Pancreas (tissue), 10 donors: ENCODE measurements around the gene CEP19. TPM values are rescaled to one million over a fixed set of nuclear protein-coding genes. Genes with fewer than 3 reads are reported as not detected.

Experiments
- ATAC-seq, 4 donors: fragments of 200-7000 bp; cut with Tn5 transposase; one replicate each; pipeline versions ENCODE4 v1.8.0 to v1.9.1; 2020; ENCODE audit warnings: mild to moderate bottlenecking in 4 of 4, moderate library complexity in 4 of 4
- DNase-seq, 6 donors: peaks; one replicate each; pipeline ENCODE4 v3.0.0-alpha.2; 2020
- FAIRE-seq: peaks from 2 replicates; lab custom pipeline; 2012; peaks lifted over from hg19 to GRCh38; lab: Jason Lieb, UNC
- H3K27ac ChIP-seq, 4 donors: fragments of 200-600 bp; sonication (generic); 1 replicate in 3 of 4; 2 replicates in 1 of 4; pipeline versions ENCODE4 v1.5.0 to v1.8.0; 2020
- H3K27me3 ChIP-seq, 4 donors: fragments of 200-600 bp; one replicate each; pipeline ENCODE4 v1.8.0; 2021
- H3K36me3 ChIP-seq, 3 donors: fragments of 200-600 bp; sonication (generic) in 1 of 3; one replicate each; pipeline versions ENCODE4 v1.5.0 to v1.8.0; 2020 to 2021
- H3K4me1 ChIP-seq, 3 donors: fragments of 200-600 bp; one replicate each; pipeline ENCODE4 v1.8.0; 2021
- H3K4me3 ChIP-seq, 4 donors: fragments of 200-600 bp; sonication (generic) in 2 of 4; one replicate each; pipeline versions ENCODE4 v1.5.0 to v1.8.0; 2020 to 2021
- H3K9me3 ChIP-seq, 4 donors: fragments of 200-600 bp; one replicate each; pipeline ENCODE4 v1.8.0; 2021
- WGBS, 2 donors: extraction: QIAGEN DNeasy Blood & Tissue Kit; methylation state at CpG; one replicate each; pipeline ENCODE4 v1.1.7; 2013; 5-methylcytosine and 5-hydroxymethylcytosine counted together
- intact Hi-C, 3 donors: fragments of 100-400 bp; cut with DNase I; formaldehyde crosslinking; loops; one replicate each; pipeline versions ENCODE4 v1.11.1 to v1.14.2; 2022
- polyA plus RNA-seq, 2 donors: library from polyadenylated mRNA; stranded (reverse); fragments of 200-250 nt; gene quantifications; one replicate each; pipeline ENCODE4 v1.2.3, GENCODE V29; 2013
- total RNA-seq, 6 donors: library from RNA; stranded (reverse); fragmentation: NEBNext Ultra II Directional in 4 of 6; extraction: Animal tissue kit (Norgen Biotek cat#: 25700) in 4 of 6; gene quantifications; one replicate each; pipeline versions ENCODE4 v1.2.1 to v1.2.4, GENCODE V29; 2021 to 2023
- TF ChIP-seq, protein P1 (sequence below), 4 donors: fragments of 200-600 bp; sonication (generic) in 3 of 4; IDR thresholded peaks; one replicate each; pipeline versions ENCODE4 v1.5.0 to v1.8.0; 2021; ENCODE audit warnings: antibody characterized with exemption in 4 of 4
- donor health status: healthy with polysubstance abuse.
- donor health status: DM: no; HTN: no; CAD: no; lungs with moderate emphysema.
- donor health status: DM: no; HTN: no; CAD: no.
- donor health status: control.
- donor health status: control.
- donor health status: Bipolar disorder and iron deficiency.
- donor health status: DM: yes; HTN: yes; CAD: no.
- donor health status: DM: no; HTN: no; CAD: no.
- donor health status: DM: no; HTN: no; CAD: no.
- donor health status: DM: yes; HTN: yes; CAD: no.

Gene CEP19
- total and polyA plus RNA-seq, 8 donors: 0.23 to 1.4 (median 0.52) TPM

DNA sequence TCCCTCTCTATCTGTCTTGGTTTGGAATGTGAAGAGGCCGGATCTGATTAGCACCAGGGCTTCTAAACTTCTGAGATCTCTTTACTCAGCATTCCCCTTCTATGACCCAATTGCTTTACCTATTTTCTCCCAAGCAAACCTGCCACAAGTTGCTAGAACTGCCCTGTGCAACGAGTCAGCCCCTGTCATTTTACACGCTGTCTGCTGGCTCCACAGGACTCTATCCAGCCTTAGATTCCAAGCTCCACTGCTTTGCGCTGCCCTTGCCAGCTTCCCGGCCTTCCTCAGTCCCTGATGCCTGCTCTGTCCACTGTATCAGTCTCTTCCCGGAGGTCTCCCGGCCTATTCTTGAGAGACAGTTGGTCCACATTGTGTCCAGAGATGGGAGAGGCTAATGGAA lies 12.3 kb downstream of the CEP19 start:
- Histone ChIP-seq H3K27me3 (no peaks in the 10 kb centered on the region), H3K27ac (no peak overlapping the region), H3K9me3 (no peaks in the 10 kb centered on the region), H3K4me1 (no peaks in the 10 kb centered on the region), H3K36me3 (no peaks in the 10 kb centered on the region), H3K4me3 (no peak overlapping the region)
- DNase-seq (no peak), ATAC-seq (no peak), FAIRE-seq (no peak)
- intact Hi-C loops: no loop called here
- TF ChIP-seq, protein P1, sequence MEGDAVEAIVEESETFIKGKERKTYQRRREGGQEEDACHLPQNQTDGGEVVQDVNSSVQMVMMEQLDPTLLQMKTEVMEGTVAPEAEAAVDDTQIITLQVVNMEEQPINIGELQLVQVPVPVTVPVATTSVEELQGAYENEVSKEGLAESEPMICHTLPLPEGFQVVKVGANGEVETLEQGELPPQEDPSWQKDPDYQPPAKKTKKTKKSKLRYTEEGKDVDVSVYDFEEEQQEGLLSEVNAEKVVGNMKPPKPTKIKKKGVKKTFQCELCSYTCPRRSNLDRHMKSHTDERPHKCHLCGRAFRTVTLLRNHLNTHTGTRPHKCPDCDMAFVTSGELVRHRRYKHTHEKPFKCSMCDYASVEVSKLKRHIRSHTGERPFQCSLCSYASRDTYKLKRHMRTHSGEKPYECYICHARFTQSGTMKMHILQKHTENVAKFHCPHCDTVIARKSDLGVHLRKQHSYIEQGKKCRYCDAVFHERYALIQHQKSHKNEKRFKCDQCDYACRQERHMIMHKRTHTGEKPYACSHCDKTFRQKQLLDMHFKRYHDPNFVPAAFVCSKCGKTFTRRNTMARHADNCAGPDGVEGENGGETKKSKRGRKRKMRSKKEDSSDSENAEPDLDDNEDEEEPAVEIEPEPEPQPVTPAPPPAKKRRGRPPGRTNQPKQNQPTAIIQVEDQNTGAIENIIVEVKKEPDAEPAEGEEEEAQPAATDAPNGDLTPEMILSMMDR (IDR thresholded peaks at IDR 0.05): no peak
- 78 to 82% methylated on average over 7 of the region's 7 CpGs for WGBS, 2 donors

DNA sequence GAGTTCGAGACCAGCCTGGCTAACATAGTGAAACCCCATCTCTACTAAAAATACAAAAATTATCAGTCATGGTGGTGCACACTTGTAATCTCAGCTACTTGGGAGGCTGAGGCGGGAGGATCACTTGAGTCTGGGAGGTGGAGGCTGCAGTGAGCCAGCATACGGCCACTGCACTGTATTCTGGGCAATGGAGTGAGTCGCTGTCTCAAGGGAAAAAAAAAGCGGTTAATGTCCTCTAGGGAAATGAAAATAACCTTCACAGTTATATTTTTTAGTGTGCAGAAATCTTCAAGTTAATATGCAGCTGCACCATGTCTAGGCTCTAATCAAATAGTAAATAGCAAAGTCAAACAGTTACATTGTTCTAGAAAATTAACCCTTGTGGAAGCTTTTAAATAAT lies 14.8 kb downstream of the CEP19 start:
- H3K4me1 ChIP-seq: no peaks in the 10 kb centered on the region
- WGBS, 2 donors: 66 to 70% methylated on average over 5 of the region's 5 CpGs
- DNase-seq (no peak), ATAC-seq (no peak), FAIRE-seq (no peak)
- intact Hi-C loops: no loop called here
- H3K36me3 ChIP-seq: no peaks in the 10 kb centered on the region
- H3K27ac ChIP-seq: no peak overlapping the region
- no peak overlapping the region for H3K4me3 ChIP-seq
- no peaks in the 10 kb centered on the region for H3K9me3 ChIP-seq
- no peaks in the 10 kb centered on the region for H3K27me3 ChIP-seq
- TF ChIP-seq, protein P1 (IDR thresholded peaks at IDR 0.05): no peak

DNA sequence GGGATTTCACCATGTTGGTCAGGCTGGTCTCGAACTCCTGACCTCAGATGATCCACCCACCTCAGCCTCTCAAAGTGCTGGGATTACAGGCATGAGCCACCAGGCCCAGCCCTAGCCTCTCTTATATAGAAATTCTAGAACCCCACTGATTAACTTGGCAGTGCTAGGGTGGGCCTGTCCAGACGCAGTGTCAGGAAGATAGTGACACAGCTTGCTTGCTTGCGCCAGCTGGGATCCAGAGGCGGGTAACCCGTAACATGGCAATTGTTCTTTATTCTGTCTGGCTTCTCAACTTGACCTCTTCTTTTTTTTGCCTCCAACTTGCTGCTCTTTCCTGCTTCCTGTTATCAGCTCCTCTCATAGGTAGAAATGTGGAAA lies 16.2 kb downstream of the CEP19 start:
- WGBS, 2 donors: 90 to 92% methylated on average over 5 of the region's 5 CpGs
- Histone ChIP-seq H3K4me1 (no peaks in the 10 kb centered on the region), H3K36me3 (no peaks in the 10 kb centered on the region), H3K4me3 (no peak overlapping the region), H3K27me3 (no peaks in the 10 kb centered on the region), H3K27ac (no peak overlapping the region), H3K9me3 (no peaks in the 10 kb centered on the region)
- DNase-seq (no peak), FAIRE-seq (no peak), ATAC-seq (no peak)
- intact Hi-C loops: no loop called here
- TF ChIP-seq, protein P1 (IDR thresholded peaks at IDR 0.05): no peak

DNA sequence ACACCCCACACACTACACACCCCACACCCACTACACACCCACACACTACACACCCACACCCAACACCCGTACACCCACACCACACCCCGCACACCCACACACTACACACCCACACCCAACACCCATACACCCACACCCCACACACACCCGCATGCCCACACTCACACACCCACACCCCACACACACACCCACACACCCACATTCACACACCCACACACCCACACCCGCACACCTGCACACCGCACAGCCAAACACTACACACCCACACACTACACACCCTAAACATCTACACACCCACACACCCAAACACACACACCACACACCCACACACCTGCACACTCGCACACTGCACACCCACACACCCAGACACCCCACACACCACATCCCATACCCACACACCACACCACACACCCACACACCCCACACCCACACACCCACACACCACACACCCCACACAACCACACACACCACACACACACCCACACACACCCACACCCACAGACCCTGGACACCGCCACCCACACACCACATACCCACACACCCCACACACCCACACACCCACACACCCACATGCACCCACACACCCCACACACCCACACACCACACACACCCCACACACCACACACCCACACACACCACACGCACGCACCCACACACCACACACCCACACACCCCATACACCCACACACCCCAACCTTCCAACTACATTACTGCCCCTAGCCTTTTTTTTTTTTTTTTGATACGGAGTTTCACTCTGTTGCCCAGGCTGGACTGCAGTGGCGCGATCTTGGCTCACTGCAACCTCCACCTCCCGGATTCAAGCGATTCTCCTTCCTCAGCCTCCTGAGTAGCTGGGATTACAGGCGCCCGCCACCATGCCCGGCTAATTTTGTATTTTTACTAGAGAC lies 16.9 kb downstream of the CEP19 start:
- DNase-seq (no peak), FAIRE-seq (no peak), ATAC-seq (no peak)
- H3K27me3 ChIP-seq: no peaks in the 10 kb centered on the region
- no peak overlapping the region for H3K4me3 ChIP-seq
- intact Hi-C loops: no loop called here
- WGBS, 2 donors: 85 to 89% methylated on average over 16 to 17 of the region's 17 CpGs
- H3K36me3 ChIP-seq: no peaks in the 10 kb centered on the region
- H3K4me1 ChIP-seq: no peaks in the 10 kb centered on the region
- H3K27ac ChIP-seq: no peak overlapping the region
- H3K9me3 ChIP-seq: no peaks in the 10 kb centered on the region
- TF ChIP-seq, protein P1 (IDR thresholded peaks at IDR 0.05): no peak

DNA sequence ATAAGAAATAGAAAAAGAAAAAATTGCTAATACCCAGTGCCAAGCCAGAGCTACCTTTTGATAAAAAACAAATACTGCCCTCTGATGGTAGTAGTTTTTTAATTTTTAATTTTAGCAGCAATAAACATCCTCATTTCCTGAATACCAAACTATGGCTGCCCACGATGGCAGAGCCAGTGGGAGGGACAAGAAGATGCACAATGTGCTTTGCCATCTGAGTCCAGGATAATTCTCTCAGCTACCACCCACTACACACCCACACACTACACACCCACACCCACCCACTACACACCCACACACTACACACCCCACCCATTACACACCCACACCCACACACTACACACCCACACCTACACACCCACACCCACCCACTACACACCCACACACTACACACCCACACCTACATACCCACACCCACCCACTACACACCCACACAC lies 17.8 kb downstream of the CEP19 start:
- FAIRE-seq: no peak
- TF ChIP-seq, protein P1 (IDR thresholded peaks at IDR 0.05): no peak
- intact Hi-C loops: no loop called here
- Histone ChIP-seq H3K36me3 (no peaks in the 10 kb centered on the region), H3K4me1 (no peaks in the 10 kb centered on the region), H3K27me3 (no peaks in the 10 kb centered on the region), H3K9me3 (no peaks in the 10 kb centered on the region), H3K4me3 (no peak overlapping the region), H3K27ac (no peak overlapping the region)
- WGBS, 2 donors: 6 to 7% methylated on average over 1 of the region's 1 CpG
- DNase-seq: no peak
- ATAC-seq: no peak
